Caco-2 (cell line): Measurements from ENCODE around the gene MROH8. TPM values are rescaled to one million over a fixed set of nuclear protein-coding genes. Genes with fewer than 3 reads are reported as not detected.

Source experiments
- BruUV-seq: library from RNA; stranded (reverse); fragments of 400-500 nt; replicated peaks from 2 replicates; lab custom pipeline; 2021; lab: Mats Ljungman, UMichigan
- CTCF ChIA-PET: fragments of 300-600 bp; sonication (Branson Sonifier 250); formaldehyde crosslinking; loops from one replicate; lab custom pipeline; 2022; ENCODE audit warnings: antibody characterized with exemption; lab: Charles Lee
- POLR2A ChIA-PET: fragments of 300-600 bp; sonication (Branson Sonifier 250); formaldehyde crosslinking; loops from one replicate; lab custom pipeline; 2022; ENCODE audit warnings: antibody characterized with exemption; lab: Charles Lee
- DNase-seq, 2 experiments: peaks; one replicate each; pipeline versions ENCODE4 v3.0.0 to v3.0.0-alpha.2; 2020 to 2022
- H3K27me3 ChIP-seq: replicated peaks from 2 replicates; pipeline ENCODE4 v1.6.0; 2011; ENCODE audit warnings: low read length; ENCODE audit not compliant: control insufficient read depth, insufficient read depth
- H3K36me3 ChIP-seq: 2 replicates; pipeline ENCODE4 v1.5.1; 2011; ENCODE audit warnings: low read length; ENCODE audit not compliant: control insufficient read depth, insufficient read depth
- H3K4me1 ChIP-seq: fragments of 250-450 bp; sonication (Bioruptor Pico); 2 replicates; pipeline ENCODE4 v1.5.1; 2020; ENCODE audit warnings: mild to moderate bottlenecking
- H3K4me3 ChIP-seq: 2 replicates; pipeline ENCODE4 v1.5.1; 2011; ENCODE audit warnings: low read depth, mild to moderate bottlenecking, control low read depth, low read length
- H3K9me3 ChIP-seq: fragments of 250-450 bp; sonication (Bioruptor Pico); 2 replicates; pipeline ENCODE4 v1.5.1; 2020; ENCODE audit warnings: mild to moderate bottlenecking, moderate library complexity
- H3K27ac Mint-ChIP-seq: one replicate; pipeline ENCODE4 v1.8.0; 2022; ENCODE audit warnings: mixed read lengths; ENCODE audit not compliant: unreplicated experiment
- H3K27me3 Mint-ChIP-seq: one replicate; pipeline ENCODE4 v1.8.0; 2022; ENCODE audit warnings: mixed read lengths; ENCODE audit not compliant: insufficient read depth, unreplicated experiment
- H3K36me3 Mint-ChIP-seq: one replicate; pipeline ENCODE4 v1.8.0; 2022; ENCODE audit warnings: mild to moderate bottlenecking, mixed read lengths; ENCODE audit not compliant: insufficient read depth, unreplicated experiment
- H3K4me1 Mint-ChIP-seq: one replicate; pipeline ENCODE4 v1.8.0; 2022; ENCODE audit warnings: low read depth, mixed read lengths; ENCODE audit not compliant: unreplicated experiment
- H3K4me3 Mint-ChIP-seq: one replicate; pipeline ENCODE4 v1.8.0; 2022; ENCODE audit warnings: mild to moderate bottlenecking, moderate library complexity, mixed read lengths; ENCODE audit not compliant: unreplicated experiment
- H3K9me3 Mint-ChIP-seq: one replicate; pipeline ENCODE4 v1.8.0; 2022; ENCODE audit warnings: mixed read lengths; ENCODE audit not compliant: unreplicated experiment
- CTCF ChIP-seq, 2 experiments: fragments of 200-600 bp in 1 of 2; IDR thresholded peaks; 1 replicate in 1 of 2; 2 replicates in 1 of 2; pipeline versions ENCODE4 v1.5.1 to v1.8.0; 2011 to 2022; ENCODE audit warnings: antibody characterized with exemption in 1 of 2, control low read depth in 1 of 2, inconsistent platforms in 1 of 2, low read depth in 1 of 2, low read length in 1 of 2, mild to moderate bottlenecking in 1 of 2, moderate library complexity in 1 of 2; ENCODE audit not compliant: insufficient read depth in 1 of 2, severe bottlenecking in 1 of 2, unreplicated experiment in 1 of 2
- intact Hi-C: fragments of 100-400 bp; cut with micrococcal nuclease; formaldehyde crosslinking; loops from one replicate; pipeline ENCODE4 v1.10.0; 2022; ENCODE audit not compliant: unreplicated experiment
- total RNA-seq: library from RNA; stranded (reverse); gene quantifications from 2 replicates; pipeline ENCODE4 v1.2.3, GENCODE V29; 2022

The MROH8 gene
- total RNA-seq, 1 experiment from 2014 or later = 2.6 TPM

GRCh38 chr20:37095108-37095598 lies 84.2 kb downstream of the MROH8 start:
- H3K4me1 Mint-ChIP-seq = peaks cover 20% of the 10 kb centered on the region
- no TSS peak for BruUV-seq
- H3K27ac Mint-ChIP-seq = peak overlapping the region; percentile 95
- no peak for TF ChIP-seq CTCF (IDR thresholded peaks at IDR 0.05; ENCODE audit: insufficient read depth in 1 of 2, low read depth in 1 of 2, low read length in 1 of 2, severe bottlenecking in 1 of 2, unreplicated experiment in 1 of 2)
- H3K4me3 Mint-ChIP-seq = peak overlapping the region; percentile 91
- peaks cover 12% of the 10 kb centered on the region for H3K4me1 ChIP-seq
- intact Hi-C loops = loop anchor here (1.0 kb wide), 1 partner anchor 83 kb away; no protein-coding TSS in a partner anchor
- H3K36me3 ChIP-seq = peaks cover 3% of the 10 kb centered on the region; the same call in 1 of the 2 replicates
- H3K27me3 Mint-ChIP-seq = no peaks in the 10 kb centered on the region
- H3K4me3 ChIP-seq = peak overlapping the region; percentile 75
- no peaks in the 10 kb centered on the region for H3K9me3 ChIP-seq
- ChIA-PET CTCF (interaction anchor here (0.7 to 1.8 kb wide), 5 partner anchors 80 to 100 kb away, joined by 3 to 9 read pairs (median 6); partner anchors contain the start of genes MROH8 and RPN2), POLR2A (interaction anchor here (0.5 to 2.3 kb wide), 2 partner anchors 68 to 84 kb away, joined by 4 to 38 read pairs; partner anchors contain the start of genes MROH8 and RPN2)
- no peaks in the 10 kb centered on the region for H3K9me3 Mint-ChIP-seq
- DNase-seq = peak in 1 of 2 experiments; percentile 58
- H3K27me3 ChIP-seq = no peaks in the 10 kb centered on the region
- H3K36me3 Mint-ChIP-seq = peaks cover 35% of the 10 kb centered on the region

- Histone ChIP-seq H3K9me3 (no peaks in the 10 kb centered on the region), H3K36me3 (peaks cover 5% of the 10 kb centered on the region), H3K27me3 (no peaks in the 10 kb centered on the region), H3K4me1 (peaks cover 7% of the 10 kb centered on the region; the same call in 1 of the 2 replicates), H3K4me3 (no peak overlapping the region)
- Mint-ChIP-seq H3K4me3 (no peak overlapping the region), H3K36me3 (peaks cover 59% of the 10 kb centered on the region), H3K27me3 (no peaks in the 10 kb centered on the region), H3K4me1 (peaks cover 13% of the 10 kb centered on the region), H3K9me3 (no peaks in the 10 kb centered on the region), H3K27ac (no peak overlapping the region)
- CTCF ChIA-PET = no interaction called here
- TF ChIP-seq CTCF (IDR thresholded peaks at IDR 0.05; ENCODE audit: insufficient read depth in 1 of 2, low read depth in 1 of 2, low read length in 1 of 2, severe bottlenecking in 1 of 2, unreplicated experiment in 1 of 2) = no peak
- no peak for DNase-seq
- POLR2A ChIA-PET = no interaction called here
- BruUV-seq = no TSS peak
- intact Hi-C loops = no loop called here
Observed at GRCh38 chr20:37090407-37090806, 88.9 kb downstream of the MROH8 start.

- Histone ChIP-seq H3K4me1 (no peaks in the 10 kb centered on the region), H3K9me3 (no peaks in the 10 kb centered on the region), H3K27me3 (no peaks in the 10 kb centered on the region), H3K36me3 (no peaks in the 10 kb centered on the region), H3K4me3 (no peak overlapping the region)
- Mint-ChIP-seq H3K9me3 (no peaks in the 10 kb centered on the region), H3K4me3 (no peak overlapping the region), H3K27me3 (no peaks in the 10 kb centered on the region), H3K36me3 (peaks cover 69% of the 10 kb centered on the region), H3K4me1 (no peaks in the 10 kb centered on the region), H3K27ac (no peak overlapping the region)
- TF ChIP-seq CTCF (IDR thresholded peaks at IDR 0.05; ENCODE audit: insufficient read depth in 1 of 2, low read depth in 1 of 2, low read length in 1 of 2, severe bottlenecking in 1 of 2, unreplicated experiment in 1 of 2) = peak; percentile 62 to 65
- ChIA-PET POLR2A (no interaction called here), CTCF (interaction anchor here (2.3 kb wide), 1 partner anchor 74 kb away, joined by 9 read pairs; no protein-coding TSS in a partner anchor)
- BruUV-seq = no TSS peak
- intact Hi-C loops = loop anchor here (1.0 kb wide), 1 partner anchor 74 kb away; no protein-coding TSS in a partner anchor
- DNase-seq = peak; percentile 34 to 41
Observed at GRCh38 chr20:37081717-37082289, 97.5 kb downstream of the MROH8 start.
